Smooth muscle cell (in vitro differentiated cells): ENCODE data around the gene IGF1R. TPM values are rescaled to one million over a fixed set of nuclear protein-coding genes. Genes with fewer than 3 reads are reported as not detected.

ENCODE experiments used
- DNase-seq: peaks from one replicate; lab custom pipeline; 2025; ENCODE audit not compliant: unreplicated experiment; lab: John Stamatoyannopoulos, UW
- H2AFZ ChIP-seq: fragments of 200-600 bp; sonication (generic); 2 replicates; pipeline ENCODE4 v1.6.0; 2016; ENCODE audit warnings: antibody characterized with exemption, low read depth, mild to moderate bottlenecking
- H3F3A ChIP-seq: fragments of 200-600 bp; sonication (generic); 2 replicates; pipeline ENCODE4 v1.6.0; 2017; ENCODE audit warnings: antibody characterized with exemption, low read depth
- H3K27ac ChIP-seq: fragments of 200-600 bp; sonication (generic); 2 replicates; pipeline ENCODE4 v1.5.1; 2016; ENCODE audit warnings: low read depth, mild to moderate bottlenecking
- H3K27me3 ChIP-seq: fragments of 200-600 bp; sonication (generic); 2 replicates; pipeline ENCODE4 v1.6.1; 2016; ENCODE audit warnings: low read depth, mild to moderate bottlenecking
- H3K36me3 ChIP-seq: fragments of 200-600 bp; sonication (generic); 2 replicates; pipeline ENCODE4 v1.5.1; 2016; ENCODE audit warnings: low read depth
- H3K4me1 ChIP-seq: fragments of 200-600 bp; sonication (generic); 2 replicates; pipeline ENCODE4 v1.5.1; 2016; ENCODE audit warnings: low read depth
- H3K4me2 ChIP-seq: fragments of 200-600 bp; sonication (generic); 2 replicates; pipeline ENCODE4 v1.6.0; 2016; ENCODE audit warnings: mild to moderate bottlenecking
- H3K4me3 ChIP-seq: fragments of 200-600 bp; sonication (generic); 2 replicates; pipeline ENCODE4 v1.5.1; 2016; ENCODE audit warnings: mild to moderate bottlenecking
- H3K79me2 ChIP-seq: fragments of 200-600 bp; sonication (generic); 2 replicates; pipeline ENCODE4 v1.6.0; 2016; ENCODE audit warnings: low read depth, mild to moderate bottlenecking
- H3K9ac ChIP-seq: fragments of 200-600 bp; sonication (generic); 2 replicates; pipeline ENCODE4 v1.6.0; 2016; ENCODE audit warnings: low read depth
- H3K9me3 ChIP-seq: fragments of 200-600 bp; sonication (generic); replicated peaks from 2 replicates; pipeline ENCODE4 v1.5.1; 2016; ENCODE audit warnings: low read depth
- H4K20me1 ChIP-seq: fragments of 200-600 bp; sonication (generic); 2 replicates; pipeline ENCODE4 v1.6.0; 2016; ENCODE audit warnings: low read depth
- CTCF ChIP-seq: fragments of 200-600 bp; sonication (generic); IDR thresholded peaks from 2 replicates; pipeline ENCODE4 v1.5.1; 2017; ENCODE audit warnings: borderline replicate concordance, mild to moderate bottlenecking, antibody characterized with exemption; ENCODE audit not compliant: insufficient read depth, poor library complexity, severe bottlenecking
- WGBS: methylation state at CpG from one replicate; pipeline ENCODE4 v1.1.7; 2016; ENCODE audit warnings: low lambda C conversion rate; 5-methylcytosine and 5-hydroxymethylcytosine counted together
- polyA plus RNA-seq: library from polyadenylated mRNA; unstranded; fragments of >200 nt; fragmentation: Nextera tagmentation; extraction: Ambion mirVana; gene quantifications from 2 replicates; pipeline ENCODE4 v1.2.1, GENCODE V29; 2016
- total RNA-seq: library from RNA; depleted of rRNA; stranded (reverse); fragments of >200 nt; gene quantifications from 2 replicates; pipeline ENCODE4 v1.2.3, GENCODE V29; 2014

IGF1R gene
- total and polyA plus RNA-seq, 2 experiments from 2014 or later: 14.0 to 70.2 TPM

GRCh38 chr15:98902931-98903330 is 254.6 kb downstream of the IGF1R start:
- 99% methylated on average over 4 of the region's 4 CpGs for whole genome bisulfite sequencing
- Histone ChIP-seq H2AFZ (no peak overlapping the region), H3K79me2 (peaks cover 41% of the 10 kb centered on the region), H3K27me3 (no peaks in the 10 kb centered on the region), H3K36me3 (no peaks in the 10 kb centered on the region), H3K9me3 (no peaks in the 10 kb centered on the region), H3K9ac (peak overlapping the region; percentile 86), H3K4me1 (peaks cover 47% of the 10 kb centered on the region), H3F3A (peaks cover 48% of the 10 kb centered on the region), H3K27ac (peak overlapping the region; percentile 97), H4K20me1 (no peaks in the 10 kb centered on the region), H3K4me3 (no peak overlapping the region), H3K4me2 (peak overlapping the region; percentile 42)
- no peak for DNase-seq
- no peak for TF ChIP-seq CTCF

- Histone ChIP-seq H3K27me3 (no peaks in the 10 kb centered on the region), H3K9me3 (no peaks in the 10 kb centered on the region), H3K4me2 (peak overlapping the region; percentile 42), H3K27ac (peak overlapping the region; percentile 97), H3K79me2 (peaks cover 47% of the 10 kb centered on the region), H3K4me1 (peaks cover 41% of the 10 kb centered on the region), H3K36me3 (no peaks in the 10 kb centered on the region), H3K4me3 (no peak overlapping the region), H3K9ac (peak overlapping the region; percentile 86), H2AFZ (no peak overlapping the region), H4K20me1 (no peaks in the 10 kb centered on the region), H3F3A (peaks cover 42% of the 10 kb centered on the region)
- DNase-seq: no peak
- 35% methylated on average over 9 of the region's 9 CpGs for WGBS
- no peak for TF ChIP-seq CTCF
These were observed 255.2 kb downstream of the IGF1R start for GRCh38 chr15:98903377-98904018.

GRCh38 chr15:98904544-98904943 is 256.2 kb downstream of the IGF1R start:
- no peak for DNase-seq
- Histone ChIP-seq H3K79me2 (peaks cover 51% of the 10 kb centered on the region), H3K9ac (peak overlapping the region; percentile 7)

More at GRCh38 chr15:98904544-98904943, 256.2 kb downstream of the IGF1R start:
- Histone ChIP-seq H3F3A (peaks cover 33% of the 10 kb centered on the region), H3K27ac (peak overlapping the region; percentile 97), H3K4me1 (peaks cover 31% of the 10 kb centered on the region), H3K36me3 (no peaks in the 10 kb centered on the region), H3K4me3 (no peak overlapping the region), H3K9me3 (no peaks in the 10 kb centered on the region), H3K4me2 (peak overlapping the region; percentile 42), H2AFZ (no peak overlapping the region), H4K20me1 (no peaks in the 10 kb centered on the region), H3K27me3 (no peaks in the 10 kb centered on the region)
- WGBS: 28% methylated on average over 4 of the region's 4 CpGs
- peak; percentile 56 for TF ChIP-seq CTCF
